GM21576 (cell line): ENCODE data around the gene MAGI1.

Source experiments
- ATAC-seq: cut with Tn5 transposase; IDR thresholded peaks from one replicate; pipeline ENCODE4 v1.9.1; 2021; ENCODE audit warnings: mild to moderate bottlenecking, moderate library complexity; ENCODE audit not compliant: unreplicated experiment

MAGI1 gene

DNA sequence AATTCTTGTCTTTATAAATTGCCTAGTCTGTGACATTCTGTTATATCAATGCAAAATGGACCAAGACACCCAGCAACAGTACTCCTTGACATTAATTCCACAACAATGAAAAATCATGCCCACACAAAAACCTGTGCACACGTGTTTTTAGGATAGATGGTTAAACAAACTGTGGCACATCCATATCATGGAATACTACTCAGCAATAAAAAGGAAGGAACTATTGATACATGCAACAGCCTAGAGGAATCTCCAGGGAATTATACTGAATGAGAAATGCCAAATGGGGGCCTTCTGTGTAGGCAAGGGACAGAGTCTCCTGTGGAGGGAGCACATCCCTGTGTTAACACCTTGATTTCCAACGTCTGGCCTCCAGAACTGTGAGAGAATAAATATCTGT is 388.5 kb downstream of the MAGI1 start:
- no peak for ATAC-seq

DNA sequence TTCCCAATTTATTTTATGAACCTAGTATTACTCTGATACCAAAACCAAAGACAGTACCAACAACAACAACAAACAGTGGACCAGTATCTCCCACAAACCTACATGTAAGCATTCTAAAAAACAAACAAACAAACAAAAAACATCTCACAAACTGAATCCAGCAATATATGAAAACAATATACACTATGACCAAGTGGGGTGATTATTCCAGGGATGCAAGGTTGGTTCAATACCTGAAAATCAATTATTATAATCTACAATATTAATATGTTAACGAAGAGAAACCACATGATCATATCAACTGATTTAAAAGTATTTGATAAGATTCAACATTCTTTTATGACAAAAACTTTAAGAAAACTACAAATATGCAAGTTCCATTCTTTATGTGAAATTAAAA is 391.3 kb downstream of the MAGI1 start:
- no peak for ATAC-seq

DNA sequence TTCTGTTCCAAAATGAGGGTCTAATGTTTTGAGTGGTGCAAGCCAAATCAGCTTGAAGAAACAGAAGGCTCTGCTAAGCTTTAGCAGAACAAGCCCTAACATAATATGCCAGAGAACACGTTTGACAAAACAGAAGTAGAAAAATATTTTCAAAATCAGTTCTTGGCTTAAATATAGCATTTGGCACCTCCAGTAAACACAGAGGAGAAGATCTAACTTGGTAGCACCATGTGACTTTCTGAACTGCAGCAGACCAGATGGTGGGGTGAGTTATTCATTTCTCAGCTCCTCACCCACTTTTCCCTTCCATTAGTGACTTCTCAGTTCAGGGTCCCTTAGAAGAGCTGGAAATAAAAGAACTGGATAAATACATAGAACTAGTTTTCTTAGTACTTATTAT is 395.8 kb downstream of the MAGI1 start:
- no peak for ATAC-seq

DNA sequence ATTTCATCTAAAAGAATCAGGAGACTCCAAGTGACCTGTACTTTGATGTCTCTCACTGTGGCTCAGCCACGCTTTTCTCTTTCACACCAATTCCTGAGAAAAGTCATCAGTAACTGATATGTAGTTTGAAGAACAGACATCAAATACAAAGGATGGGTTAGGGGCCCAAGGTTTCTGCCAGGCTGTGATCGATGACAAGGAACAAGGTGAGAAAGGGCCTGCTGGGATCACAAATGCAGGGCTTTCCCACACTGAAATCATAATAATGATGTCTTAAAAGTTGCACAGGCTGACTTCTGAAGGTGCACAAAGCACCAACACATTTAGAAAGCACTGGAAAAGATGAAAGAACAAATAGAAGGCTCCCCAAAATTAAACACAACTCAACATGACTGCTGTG is 396.9 kb downstream of the MAGI1 start:
- ATAC-seq: no peak

DNA sequence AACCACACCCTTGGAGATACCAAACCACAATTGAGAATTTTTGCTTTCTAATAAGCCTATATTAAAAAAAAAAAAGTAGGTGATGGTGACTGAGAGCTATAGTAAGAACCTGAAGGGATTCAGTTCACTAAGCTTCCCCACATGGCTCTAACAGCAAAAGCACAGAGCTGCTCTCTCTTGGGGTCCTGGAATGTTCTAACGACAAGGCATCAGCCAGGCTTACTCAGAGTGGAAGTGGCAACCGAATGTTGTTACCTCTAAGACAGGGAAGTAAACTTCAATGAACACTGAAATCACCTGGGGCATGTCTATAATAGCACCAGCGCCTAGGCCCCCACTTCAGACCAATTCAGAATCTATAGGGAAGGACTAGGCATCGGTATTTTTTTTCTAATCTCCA is 397.7 kb downstream of the MAGI1 start:
- no peak for ATAC-seq

DNA sequence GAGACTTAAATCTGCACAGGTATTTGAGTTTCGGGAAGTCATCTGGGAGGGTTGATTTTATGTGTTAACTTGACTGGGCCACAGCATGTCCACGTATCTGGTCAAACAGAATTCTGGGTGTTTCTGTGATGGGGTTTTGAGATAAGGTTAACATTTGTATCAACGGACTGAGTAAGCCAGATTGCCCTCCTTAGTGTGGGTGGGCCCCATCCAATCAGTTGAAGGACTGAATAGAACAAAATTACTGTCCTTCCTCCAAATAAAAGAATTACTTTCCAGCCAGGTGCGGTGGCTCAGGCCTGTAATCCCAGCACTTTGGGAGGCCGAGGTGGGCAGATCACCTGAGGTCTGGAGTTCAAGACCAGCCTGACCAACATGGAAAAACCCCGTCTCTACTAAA is 399.3 kb downstream of the MAGI1 start:
- ATAC-seq: no peak

DNA sequence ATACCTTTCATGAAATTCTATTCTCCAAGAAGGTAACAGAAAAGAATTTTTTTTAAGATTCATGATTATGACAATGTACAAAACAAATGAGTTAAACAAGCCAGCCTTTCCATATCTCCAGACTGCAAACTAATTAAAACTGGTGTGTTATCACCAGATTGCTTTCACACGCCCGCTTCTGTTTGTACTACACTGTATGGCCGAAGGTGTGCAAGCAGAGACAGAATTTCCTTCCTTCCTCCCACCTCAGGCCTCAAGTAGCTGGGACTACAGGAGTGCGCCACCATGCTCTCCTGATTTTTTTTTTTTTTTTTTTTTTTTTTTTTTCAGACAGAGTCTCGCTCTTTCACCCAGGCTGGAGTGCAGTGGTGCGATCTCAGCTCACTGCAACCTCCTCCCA is 400.4 kb downstream of the MAGI1 start:
- ATAC-seq: no peak

DNA sequence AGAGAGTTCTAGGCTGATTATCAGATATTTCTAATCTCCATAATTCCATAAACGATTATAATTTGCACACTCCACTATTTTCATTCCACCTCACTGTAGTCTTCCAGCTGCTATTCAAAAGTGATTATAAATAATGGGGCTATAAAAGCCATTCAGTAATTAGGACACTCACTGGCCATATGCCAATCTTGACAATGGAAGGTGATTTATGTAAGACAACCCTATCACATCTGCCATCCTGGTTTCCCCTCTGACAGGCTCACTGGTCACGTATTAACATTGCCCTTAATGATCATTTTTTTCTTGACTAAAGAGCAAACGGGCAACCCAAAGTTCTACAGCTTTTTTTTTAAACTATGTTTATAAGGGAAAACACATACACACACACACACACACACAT is 402.4 kb downstream of the MAGI1 start:
- ATAC-seq: no peak

DNA sequence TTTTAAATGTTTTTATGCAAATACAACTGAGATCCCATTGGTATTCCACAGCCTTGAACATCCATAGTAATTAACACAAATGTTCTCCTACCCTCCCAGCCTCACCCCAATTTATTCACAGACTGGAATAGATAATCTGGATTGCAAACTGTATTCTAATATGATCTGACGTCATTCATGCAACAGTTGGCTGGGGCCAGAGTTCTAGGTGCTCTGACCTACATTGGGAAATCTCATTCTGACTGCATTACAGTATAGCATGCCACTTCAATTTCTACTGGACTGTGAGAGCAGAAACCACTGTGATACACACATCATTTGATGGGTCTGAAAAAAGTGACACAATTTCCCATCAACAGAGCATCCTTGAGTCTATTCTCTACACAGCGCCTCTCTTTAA is 403.1 kb downstream of the MAGI1 start:
- ATAC-seq: no peak

DNA sequence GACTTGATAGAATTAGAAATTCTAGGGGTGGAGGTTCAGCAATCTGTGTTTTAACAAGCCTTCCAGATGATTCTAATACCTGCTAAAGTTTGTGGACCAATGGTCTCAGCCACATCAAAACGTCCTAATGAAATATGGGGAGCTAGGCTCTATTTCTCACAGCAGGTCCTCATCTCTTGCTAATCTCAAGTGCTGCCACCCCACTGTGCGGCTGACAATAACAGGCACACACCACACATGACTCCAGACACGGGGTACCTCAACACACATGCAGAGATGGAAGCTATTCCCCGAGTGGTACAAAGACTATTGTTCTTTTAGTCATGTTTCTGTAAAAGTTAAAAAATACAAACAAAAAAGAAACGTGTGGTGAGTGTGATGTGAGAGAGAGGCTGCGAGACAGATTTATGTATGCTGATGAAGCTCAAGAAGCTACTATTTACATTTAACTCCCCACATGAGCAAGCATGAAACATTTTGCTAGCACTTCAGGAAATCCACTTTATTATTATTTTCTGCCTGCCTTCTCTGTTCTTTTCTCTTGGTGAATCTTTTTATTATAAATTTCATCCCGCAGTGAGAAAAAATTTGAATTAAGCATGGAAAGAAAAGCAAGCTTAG is 405.6 kb downstream of the MAGI1 start:
- no peak for ATAC-seq

DNA sequence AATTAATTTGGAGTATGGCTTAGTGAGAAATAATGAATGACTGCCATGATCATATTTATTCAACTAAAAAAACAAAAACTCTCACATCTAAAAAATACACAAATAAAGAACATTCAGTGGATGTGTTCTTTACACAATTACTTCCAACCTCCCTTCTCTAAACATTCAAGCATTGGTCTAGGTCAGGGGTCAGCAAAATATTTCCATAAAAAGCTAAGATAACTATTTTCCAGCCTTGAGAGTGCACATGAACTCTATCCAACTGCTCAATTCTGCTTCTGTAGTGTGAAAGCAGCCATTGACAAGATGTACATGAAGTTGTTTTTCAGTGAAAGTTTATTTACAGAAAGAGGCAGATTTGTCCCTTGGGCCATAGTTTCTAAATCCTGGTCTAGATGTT is 406.3 kb downstream of the MAGI1 start:
- ATAC-seq: no peak

DNA sequence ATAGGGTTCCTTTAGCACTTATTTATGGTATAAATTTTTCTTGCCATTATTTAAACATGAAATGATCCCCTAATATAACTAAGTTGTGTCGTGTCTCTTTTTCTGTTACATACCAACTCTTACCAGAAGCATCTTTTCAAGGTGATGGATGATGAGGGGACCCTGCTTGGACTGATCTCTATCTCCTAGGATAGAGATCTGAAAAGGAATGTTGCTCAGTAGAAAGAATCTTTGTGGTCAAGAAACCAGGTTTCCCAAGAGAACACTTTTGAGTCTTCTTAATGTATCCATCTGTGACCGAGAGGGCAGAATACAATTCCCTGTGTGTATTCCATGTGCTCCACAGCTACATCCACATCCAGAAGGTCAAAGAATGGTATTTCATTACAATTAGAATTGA is 409.7 kb downstream of the MAGI1 start:
- no peak for ATAC-seq

DNA sequence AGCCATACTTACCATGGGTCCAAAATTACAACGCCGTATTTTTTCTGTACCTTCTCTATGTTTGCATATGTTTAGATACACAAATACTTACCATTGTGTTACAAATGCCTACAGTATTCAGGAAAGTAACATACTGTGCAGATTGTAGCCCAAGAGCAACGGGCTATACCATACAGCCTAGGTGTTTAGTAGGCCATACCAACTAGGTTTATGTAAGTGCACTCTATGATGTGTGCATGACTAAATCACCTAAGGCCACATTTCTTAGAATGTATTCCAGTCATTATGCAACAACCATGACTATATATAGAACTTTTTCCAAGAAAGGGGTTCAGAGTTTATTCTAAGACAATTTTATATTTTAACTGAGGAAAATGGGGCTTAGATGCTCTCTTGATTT is 411.7 kb downstream of the MAGI1 start:
- ATAC-seq: no peak

DNA sequence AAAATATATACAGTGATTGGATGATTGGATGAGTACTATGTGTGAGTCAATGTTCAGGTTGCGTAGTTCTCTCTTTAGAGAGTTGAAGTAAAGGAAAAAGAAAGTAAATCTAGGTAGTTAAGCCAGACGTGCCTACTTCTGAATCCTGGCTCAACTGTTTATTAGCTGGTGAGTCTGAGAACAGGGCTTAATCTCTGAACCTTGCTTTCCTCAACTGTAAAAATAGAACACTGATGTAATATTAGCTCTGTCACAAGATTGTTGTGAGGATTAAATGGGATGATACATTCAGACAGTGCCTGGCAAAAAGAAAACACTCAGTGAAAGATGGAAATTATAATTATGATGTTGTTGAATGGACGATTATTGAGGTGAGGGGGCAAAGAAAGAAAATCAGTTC is 413.4 kb downstream of the MAGI1 start:
- ATAC-seq: no peak

DNA sequence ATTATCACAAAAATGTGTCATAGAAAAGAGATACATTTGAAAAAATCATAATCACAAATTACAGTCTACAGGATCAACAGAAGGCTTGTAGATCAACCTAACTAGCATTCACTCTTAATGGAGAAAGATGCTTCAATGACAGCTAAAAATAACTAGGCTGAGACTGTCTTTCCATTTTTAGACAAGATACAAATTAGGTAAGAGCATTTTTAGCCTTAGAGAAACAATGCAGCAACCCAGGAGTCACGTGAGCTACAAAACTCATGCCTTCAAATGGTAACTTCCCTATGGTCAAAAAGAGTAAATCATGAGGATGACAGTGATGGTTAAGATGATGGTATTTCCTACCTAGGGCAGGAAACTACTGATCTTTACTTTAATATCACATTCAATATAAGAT is 415.4 kb downstream of the MAGI1 start:
- no peak for ATAC-seq

DNA sequence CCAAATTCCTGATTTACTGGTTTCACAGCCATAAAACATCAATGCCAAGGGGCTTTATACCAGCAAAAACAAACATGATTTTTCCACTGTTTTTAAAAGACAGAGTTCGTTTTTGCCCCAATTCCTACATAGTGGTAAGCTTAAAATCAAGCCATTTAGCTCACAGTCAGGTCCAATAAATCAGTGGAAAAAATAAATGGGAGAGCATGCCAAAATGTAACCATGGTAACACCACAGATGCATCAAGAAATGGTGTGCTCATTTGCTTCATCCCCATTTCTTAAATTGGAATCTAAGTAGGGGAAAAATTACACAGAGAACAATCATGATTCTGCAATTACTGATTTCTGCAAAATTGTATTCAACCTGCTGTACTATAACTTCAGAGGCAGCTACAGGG is 418.8 kb downstream of the MAGI1 start:
- no peak for ATAC-seq

DNA sequence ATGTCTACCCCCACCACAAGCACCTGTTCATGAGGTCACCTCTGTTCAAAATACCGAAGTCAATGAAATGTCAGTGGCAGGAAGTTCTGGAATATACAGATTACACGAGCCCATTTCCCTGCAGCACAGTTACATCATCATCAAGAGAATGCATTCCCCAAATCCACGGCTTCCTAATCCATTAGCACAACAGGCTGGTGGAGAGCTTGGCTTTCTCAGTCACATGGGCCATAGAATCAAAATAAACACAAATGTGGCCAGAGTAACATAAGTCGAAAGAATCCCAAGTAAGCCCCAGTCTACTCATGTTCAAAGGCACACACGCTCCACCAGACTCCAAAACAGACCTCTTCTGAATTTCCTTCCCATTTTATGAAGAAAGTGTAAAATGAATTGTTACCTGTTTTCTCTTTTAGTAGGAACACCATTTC is 419.3 kb downstream of the MAGI1 start:
- no peak for ATAC-seq

DNA sequence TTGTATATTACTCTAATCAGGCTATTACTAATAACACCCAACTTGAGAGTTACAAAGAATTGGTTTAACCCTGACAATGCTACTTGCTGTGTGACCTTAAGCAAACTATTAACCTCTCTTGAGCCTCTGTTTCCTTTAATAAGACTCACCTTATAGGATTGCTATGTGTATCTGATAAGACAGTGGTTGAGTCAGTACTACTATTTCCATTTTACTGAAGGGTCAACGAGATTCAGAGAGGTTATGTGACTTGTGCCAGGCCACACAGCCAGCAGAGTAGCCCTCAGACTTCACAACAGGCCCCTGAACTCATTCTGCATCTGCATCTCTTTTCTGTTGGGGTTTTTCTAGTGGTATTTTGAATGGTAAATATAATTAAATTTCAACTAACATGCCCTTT is 420.1 kb downstream of the MAGI1 start:
- no peak for ATAC-seq

DNA sequence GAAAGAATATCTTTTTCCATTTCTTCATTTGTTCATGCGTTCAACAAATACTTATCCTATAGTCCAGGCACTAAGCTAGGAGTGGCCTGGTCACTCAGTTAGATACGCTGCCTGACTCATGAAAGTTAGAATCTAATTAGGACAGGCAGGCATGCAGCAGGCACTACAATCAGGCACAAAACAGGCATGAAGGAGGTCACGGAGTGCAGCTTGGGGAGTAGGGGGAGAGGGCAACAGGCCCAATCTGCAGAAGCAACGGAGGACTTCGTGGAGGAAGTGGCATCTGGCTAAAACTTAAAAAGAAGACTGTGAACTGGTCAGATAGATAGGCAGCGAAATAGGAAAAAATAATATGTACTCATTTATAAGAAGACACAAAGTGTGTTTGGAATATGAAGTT is 420.9 kb downstream of the MAGI1 start:
- ATAC-seq: no peak

DNA sequence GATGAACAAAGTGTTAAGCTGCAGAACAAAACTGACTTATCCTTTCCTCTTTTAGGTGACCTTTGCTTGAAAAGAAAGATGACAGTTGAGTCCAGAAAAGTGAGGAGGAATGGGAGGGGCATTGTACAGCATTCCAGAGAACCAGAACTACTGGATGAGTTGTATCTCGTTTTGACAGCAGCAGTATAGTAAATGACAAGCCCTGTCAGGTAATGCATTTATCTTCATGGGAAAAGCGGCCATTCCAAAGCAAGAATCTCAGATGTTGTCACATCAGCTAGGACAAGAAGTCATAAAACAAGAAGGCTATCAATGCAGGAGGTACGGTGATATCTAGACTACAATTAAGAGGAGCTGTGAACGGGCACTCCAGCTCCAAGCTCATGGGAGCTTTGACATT is 421.5 kb downstream of the MAGI1 start:
- no peak for ATAC-seq

DNA sequence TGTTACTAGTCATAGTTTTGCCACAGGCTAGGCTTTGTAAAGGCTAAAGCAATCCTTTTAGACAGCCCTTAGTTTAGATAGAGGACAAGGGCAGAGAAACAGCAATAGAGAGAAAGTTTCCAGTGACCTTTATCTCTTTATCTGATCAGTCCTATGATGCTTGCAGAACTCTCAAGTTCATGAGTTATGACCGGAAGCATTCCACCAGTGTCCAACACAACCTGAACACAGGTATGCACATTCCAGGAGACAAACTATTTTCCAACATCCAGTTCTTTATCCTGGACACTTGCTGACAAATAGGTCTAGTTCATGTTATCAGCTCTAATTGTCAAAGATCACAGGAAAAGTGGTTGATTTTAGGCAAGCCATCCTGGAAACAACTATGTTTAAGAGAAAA is 422.2 kb downstream of the MAGI1 start:
- no peak for ATAC-seq

DNA sequence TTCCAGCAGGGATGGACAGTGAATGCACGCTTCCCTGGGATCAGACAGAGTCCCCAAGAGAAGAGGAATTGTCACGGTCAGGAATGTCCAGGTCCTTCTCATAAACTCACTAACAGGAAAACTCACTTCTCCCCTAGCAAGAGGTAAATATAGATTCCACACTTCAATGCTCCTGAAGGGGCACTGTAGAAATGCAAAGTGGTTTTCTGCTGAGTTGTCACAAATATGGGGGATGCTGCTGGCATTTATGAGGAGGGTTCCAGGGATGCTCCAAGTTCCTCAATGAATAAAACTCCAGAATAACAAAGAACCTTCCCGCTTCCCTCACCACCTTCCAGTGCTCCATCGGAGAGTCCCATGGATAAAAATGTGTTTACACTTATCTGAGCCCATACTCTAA is 423.4 kb downstream of the MAGI1 start:
- ATAC-seq: no peak

DNA sequence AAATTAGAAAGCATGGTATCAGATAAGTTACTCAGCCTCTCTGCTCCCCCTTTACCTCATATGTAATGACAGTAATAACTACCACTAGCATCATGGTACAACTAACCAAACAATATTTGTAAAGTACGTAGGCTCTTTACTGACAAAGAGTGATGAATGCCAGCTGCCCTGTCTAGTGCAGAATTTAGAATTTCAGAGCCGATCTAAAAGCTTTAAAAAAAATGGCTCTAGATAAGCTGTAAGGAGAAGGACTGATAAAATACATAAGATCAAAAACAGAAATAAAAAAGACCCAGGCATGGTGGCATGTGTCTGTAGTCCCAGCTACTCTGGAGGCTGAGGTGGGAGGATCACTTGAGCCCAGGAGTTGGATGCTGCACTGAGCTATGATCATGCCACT is 424.1 kb downstream of the MAGI1 start:
- no peak for ATAC-seq
